ENCODE results near the gene IL2RA. TPM values are rescaled to one million over a fixed set of nuclear protein-coding genes. Genes with fewer than 3 reads are reported as not detected.
"Not testable (repeated sequence)": the region's sequence is repeated elsewhere in the genome, so short reads cannot be mapped to it uniquely, and the experiment has no call there.

Gene IL2RA
- total and polyA plus RNA-seq, 4 donors = 0.10 TPM; not detected in 3

- no peaks in the 10 kb centered on the region for H3K4me1 ChIP-seq (ENCODE audit: control insufficient read depth, insufficient read depth, low read length)
- H3K4me3 ChIP-seq (ENCODE audit: low read depth, low read length) = no peak overlapping the region
- no peaks in the 10 kb centered on the region for H3K9me3 ChIP-seq (ENCODE audit: control insufficient read depth, insufficient read depth, low read length)
- WGBS (ENCODE audit: insufficient coverage) = 94% methylated on average over 4 of the region's 7 CpGs
- peak in 1 of 6 donors; percentile 24 for DNase-seq (ENCODE audit: low read depth in 4 of 6, low spot score in 6 of 6)
- H3K27ac ChIP-seq (ENCODE audit: low read depth, low read length) = no peak overlapping the region
- H3K36me3 ChIP-seq (ENCODE audit: control insufficient read depth, insufficient read depth, low read length) = no peaks in the 10 kb centered on the region
- H3K27me3 ChIP-seq (ENCODE audit: control insufficient read depth, insufficient read depth, low read length) = no peaks in the 10 kb centered on the region
These were observed 18.1 kb downstream of the IL2RA start for GRCh38 chr10:6044060-6044459.

DNA sequence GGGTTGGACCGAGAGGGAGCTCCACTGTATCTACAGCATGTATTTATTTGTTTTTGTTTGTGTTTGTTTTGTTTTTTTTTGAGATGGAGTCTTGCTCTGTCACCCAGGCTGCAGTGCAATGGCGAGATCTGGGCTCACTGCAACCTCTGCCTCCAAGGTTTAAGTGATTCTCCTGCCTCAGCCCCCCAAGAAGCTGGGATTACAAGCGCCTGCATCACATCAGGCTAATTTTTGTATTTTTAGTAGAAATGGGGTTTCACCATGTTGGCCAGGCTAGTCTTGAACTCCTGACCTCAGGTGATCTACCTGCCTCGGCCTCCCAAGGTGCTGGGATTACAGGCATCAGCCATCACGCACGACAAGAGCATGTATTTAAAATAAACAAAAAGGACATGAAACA, 18.8 kb downstream of the IL2RA start:
- H3K36me3 ChIP-seq (ENCODE audit: control insufficient read depth, insufficient read depth, low read length); H3K27me3 ChIP-seq (ENCODE audit: control insufficient read depth, insufficient read depth, low read length); H3K27ac ChIP-seq (ENCODE audit: low read depth, low read length); DNase-seq (ENCODE audit: low read depth in 4 of 6, low spot score in 6 of 6); H3K9me3 ChIP-seq (ENCODE audit: control insufficient read depth, insufficient read depth, low read length); H3K4me1 ChIP-seq (ENCODE audit: control insufficient read depth, insufficient read depth, low read length); H3K4me3 ChIP-seq (ENCODE audit: low read depth, low read length): not testable (repeated sequence)
- WGBS (ENCODE audit: insufficient coverage) = 83% methylated on average over 1 of the region's 6 CpGs

- Histone ChIP-seq H3K4me3 (ENCODE audit: low read depth, low read length) (no peak overlapping the region), H3K4me1 (ENCODE audit: control insufficient read depth, insufficient read depth, low read length) (no peaks in the 10 kb centered on the region), H3K27me3 (ENCODE audit: control insufficient read depth, insufficient read depth, low read length) (no peaks in the 10 kb centered on the region), H3K27ac (ENCODE audit: low read depth, low read length) (no peak overlapping the region), H3K36me3 (ENCODE audit: control insufficient read depth, insufficient read depth, low read length) (no peaks in the 10 kb centered on the region), H3K9me3 (ENCODE audit: control insufficient read depth, insufficient read depth, low read length) (no peaks in the 10 kb centered on the region)
- no peak for DNase-seq (ENCODE audit: low read depth in 4 of 6, low spot score in 6 of 6)
- no CpG with 5 or more reads among the region's 5 CpGs for WGBS (ENCODE audit: insufficient coverage)
These were observed 22.0 kb downstream of the IL2RA start for GRCh38 chr10:6040205-6040604.

DNA sequence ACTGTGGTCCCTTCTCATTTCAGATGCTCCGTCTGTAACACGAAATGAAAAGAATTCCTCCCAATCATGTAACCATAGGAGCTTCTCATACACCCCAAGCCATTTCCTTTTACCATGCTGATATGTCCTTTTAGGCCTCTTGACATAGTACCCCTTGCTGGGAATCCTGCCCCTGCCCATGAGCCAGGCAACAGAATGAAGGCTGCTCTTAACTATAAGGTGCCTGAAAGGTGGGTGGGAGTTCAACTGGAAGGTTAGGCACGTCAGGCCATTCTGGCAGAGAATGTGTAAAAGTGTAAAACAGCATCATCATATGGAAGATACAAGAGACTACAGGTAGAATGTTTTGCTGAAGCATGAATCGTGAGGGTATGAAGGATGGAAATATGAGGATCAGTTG, 22.5 kb downstream of the IL2RA start:
- no peak overlapping the region for H3K27ac ChIP-seq (ENCODE audit: low read depth, low read length)
- DNase-seq (ENCODE audit: low read depth in 4 of 6, low spot score in 6 of 6) = no peak
- 69% methylated on average over 3 of the region's 4 CpGs for WGBS (ENCODE audit: insufficient coverage)

GRCh38 chr10:6038071-6038631, 24.0 kb downstream of the IL2RA start:
- H3K36me3 ChIP-seq (ENCODE audit: control insufficient read depth, insufficient read depth, low read length) = no peaks in the 10 kb centered on the region
- DNase-seq (ENCODE audit: low read depth in 4 of 6, low spot score in 6 of 6) = no peak
- H3K27ac ChIP-seq (ENCODE audit: low read depth, low read length) = no peak overlapping the region
- no peaks in the 10 kb centered on the region for H3K9me3 ChIP-seq (ENCODE audit: control insufficient read depth, insufficient read depth, low read length)
- H3K27me3 ChIP-seq (ENCODE audit: control insufficient read depth, insufficient read depth, low read length) = no peaks in the 10 kb centered on the region
- WGBS (ENCODE audit: insufficient coverage) = no CpG with 5 or more reads among the region's 2 CpGs
- no peaks in the 10 kb centered on the region for H3K4me1 ChIP-seq (ENCODE audit: control insufficient read depth, insufficient read depth, low read length)
- H3K4me3 ChIP-seq (ENCODE audit: low read depth, low read length) = no peak overlapping the region

More for the DNA sequence above, 22.5 kb downstream of the IL2RA start:
- Histone ChIP-seq H3K27me3 (ENCODE audit: control insufficient read depth, insufficient read depth, low read length) (no peaks in the 10 kb centered on the region), H3K9me3 (ENCODE audit: control insufficient read depth, insufficient read depth, low read length) (no peaks in the 10 kb centered on the region), H3K4me3 (ENCODE audit: low read depth, low read length) (no peak overlapping the region), H3K36me3 (ENCODE audit: control insufficient read depth, insufficient read depth, low read length) (no peaks in the 10 kb centered on the region), H3K4me1 (ENCODE audit: control insufficient read depth, insufficient read depth, low read length) (no peaks in the 10 kb centered on the region)

DNA sequence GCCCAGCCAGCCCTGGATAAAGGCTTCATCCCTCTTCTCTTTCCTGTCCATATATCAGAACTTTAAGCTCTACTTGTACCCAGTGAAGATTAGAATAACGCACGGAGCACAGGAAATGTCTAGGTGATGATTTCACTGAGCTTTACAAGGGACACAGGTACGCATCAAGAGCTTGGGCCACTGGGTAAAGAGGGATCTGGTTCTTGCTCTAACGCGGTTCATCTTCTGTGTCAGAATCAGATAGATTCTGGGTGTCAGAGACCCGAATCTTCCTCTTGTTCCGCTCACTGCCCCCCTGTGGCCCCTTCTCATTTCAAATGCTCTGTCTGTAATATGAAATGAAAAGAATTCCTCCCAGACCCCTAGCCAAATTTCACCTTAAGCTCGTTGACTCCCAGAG, 24.7 kb downstream of the IL2RA start:
- no peak for DNase-seq (ENCODE audit: low read depth in 4 of 6, low spot score in 6 of 6)
- no peak overlapping the region for H3K4me3 ChIP-seq (ENCODE audit: low read depth, low read length)
- no peaks in the 10 kb centered on the region for H3K9me3 ChIP-seq (ENCODE audit: control insufficient read depth, insufficient read depth, low read length)
- H3K27me3 ChIP-seq (ENCODE audit: control insufficient read depth, insufficient read depth, low read length) = no peaks in the 10 kb centered on the region
- 95% methylated on average over 4 of the region's 8 CpGs for WGBS (ENCODE audit: insufficient coverage)
- H3K36me3 ChIP-seq (ENCODE audit: control insufficient read depth, insufficient read depth, low read length) = no peaks in the 10 kb centered on the region
- H3K27ac ChIP-seq (ENCODE audit: low read depth, low read length) = no peak overlapping the region
- no peaks in the 10 kb centered on the region for H3K4me1 ChIP-seq (ENCODE audit: control insufficient read depth, insufficient read depth, low read length)

GRCh38 chr10:6036861-6037321, 25.3 kb downstream of the IL2RA start:
- Histone ChIP-seq H3K27me3 (ENCODE audit: control insufficient read depth, insufficient read depth, low read length) (no peaks in the 10 kb centered on the region), H3K9me3 (ENCODE audit: control insufficient read depth, insufficient read depth, low read length) (no peaks in the 10 kb centered on the region), H3K36me3 (ENCODE audit: control insufficient read depth, insufficient read depth, low read length) (no peaks in the 10 kb centered on the region), H3K4me3 (ENCODE audit: low read depth, low read length) (no peak overlapping the region), H3K27ac (ENCODE audit: low read depth, low read length) (no peak overlapping the region), H3K4me1 (ENCODE audit: control insufficient read depth, insufficient read depth, low read length) (no peaks in the 10 kb centered on the region)
- DNase-seq (ENCODE audit: low read depth in 4 of 6, low spot score in 6 of 6) = no peak
- 75% methylated on average over 9 of the region's 11 CpGs for WGBS (ENCODE audit: insufficient coverage)

GRCh38 chr10:6035931-6036575, 26.1 kb downstream of the IL2RA start:
- WGBS (ENCODE audit: insufficient coverage) = 39% methylated on average over 7 of the region's 13 CpGs
- Histone ChIP-seq H3K27ac (ENCODE audit: low read depth, low read length) (no peak overlapping the region), H3K27me3 (ENCODE audit: control insufficient read depth, insufficient read depth, low read length) (no peaks in the 10 kb centered on the region), H3K36me3 (ENCODE audit: control insufficient read depth, insufficient read depth, low read length) (no peaks in the 10 kb centered on the region), H3K4me3 (ENCODE audit: low read depth, low read length) (no peak overlapping the region), H3K9me3 (ENCODE audit: control insufficient read depth, insufficient read depth, low read length) (no peaks in the 10 kb centered on the region), H3K4me1 (ENCODE audit: control insufficient read depth, insufficient read depth, low read length) (no peaks in the 10 kb centered on the region)
- DNase-seq (ENCODE audit: low read depth in 4 of 6, low spot score in 6 of 6) = peak in 1 of 6 donors; percentile 6

- DNase-seq (ENCODE audit: low read depth in 4 of 6, low spot score in 6 of 6) = no peak
- 84% methylated on average over 9 of the region's 13 CpGs for WGBS (ENCODE audit: insufficient coverage)
- Histone ChIP-seq H3K4me3 (ENCODE audit: low read depth, low read length) (no peak overlapping the region), H3K4me1 (ENCODE audit: control insufficient read depth, insufficient read depth, low read length) (no peaks in the 10 kb centered on the region), H3K36me3 (ENCODE audit: control insufficient read depth, insufficient read depth, low read length) (no peaks in the 10 kb centered on the region), H3K27me3 (ENCODE audit: control insufficient read depth, insufficient read depth, low read length) (no peaks in the 10 kb centered on the region), H3K9me3 (ENCODE audit: control insufficient read depth, insufficient read depth, low read length) (peaks cover 4% of the 10 kb centered on the region), H3K27ac (ENCODE audit: low read depth, low read length) (no peak overlapping the region)
These were observed 26.9 kb downstream of the IL2RA start for GRCh38 chr10:6035101-6035834.

DNA sequence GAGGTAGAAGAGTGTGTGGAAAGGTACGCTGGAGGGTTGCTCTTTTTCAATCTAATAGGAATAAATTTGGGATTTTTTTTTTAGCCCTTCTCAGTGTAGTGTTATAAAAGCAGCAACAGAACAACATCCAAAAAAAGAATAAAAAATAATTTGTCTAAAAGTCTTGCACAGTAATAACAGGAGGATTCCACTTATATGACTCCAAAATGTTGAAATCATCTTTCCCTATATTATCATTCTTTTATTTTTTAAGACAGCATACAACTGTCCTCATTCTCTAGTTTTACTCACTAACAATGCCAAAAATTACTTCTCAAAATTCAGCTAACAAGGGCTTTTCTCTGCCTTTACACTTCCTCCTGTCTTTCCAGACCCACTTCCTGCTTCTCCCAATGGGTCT, 27.8 kb downstream of the IL2RA start:
- peaks cover 4% of the 10 kb centered on the region for H3K9me3 ChIP-seq (ENCODE audit: control insufficient read depth, insufficient read depth, low read length)
- H3K27me3 ChIP-seq (ENCODE audit: control insufficient read depth, insufficient read depth, low read length) = no peaks in the 10 kb centered on the region
- no peak overlapping the region for H3K27ac ChIP-seq (ENCODE audit: low read depth, low read length)
- no peak overlapping the region for H3K4me3 ChIP-seq (ENCODE audit: low read depth, low read length)
- no CpG with 5 or more reads among the region's 1 CpG for WGBS (ENCODE audit: insufficient coverage)
- no peak for DNase-seq (ENCODE audit: low read depth in 4 of 6, low spot score in 6 of 6)
- H3K4me1 ChIP-seq (ENCODE audit: control insufficient read depth, insufficient read depth, low read length) = no peaks in the 10 kb centered on the region
- H3K36me3 ChIP-seq (ENCODE audit: control insufficient read depth, insufficient read depth, low read length) = no peaks in the 10 kb centered on the region
